Measurements from ENCODE around the gene CMSS1.

Gene CMSS1

DNA sequence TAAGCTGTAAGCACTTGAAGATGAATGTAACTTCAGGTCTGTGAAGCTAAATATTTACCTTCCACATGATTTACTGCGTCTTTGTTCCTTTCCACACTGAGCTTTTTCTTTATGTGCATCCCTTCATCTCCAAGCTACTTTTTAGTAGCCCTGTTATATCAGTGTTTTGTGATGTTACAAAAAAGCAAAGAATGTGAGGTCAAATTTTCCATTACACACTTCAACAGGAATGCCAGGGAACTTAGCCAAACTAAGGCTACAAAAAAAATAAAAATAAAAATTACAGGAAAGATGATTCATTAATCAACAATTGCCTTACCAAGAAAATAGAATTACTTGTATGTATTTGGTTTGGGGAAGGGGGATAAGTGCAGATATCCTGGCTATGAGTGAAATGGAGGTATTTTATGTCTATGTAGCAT is 223.7 kb downstream of the CMSS1 start:
- H3K4me1 Mint-ChIP-seq = peaks cover 58% of the 10 kb centered on the region
- H3K27ac Mint-ChIP-seq = peak overlapping the region; percentile 81 to 99 (median 97)
- H3K27me3 Mint-ChIP-seq (ENCODE audit: low read depth) = no peaks in the 10 kb centered on the region
- TF ChIP-seq, protein P1, sequence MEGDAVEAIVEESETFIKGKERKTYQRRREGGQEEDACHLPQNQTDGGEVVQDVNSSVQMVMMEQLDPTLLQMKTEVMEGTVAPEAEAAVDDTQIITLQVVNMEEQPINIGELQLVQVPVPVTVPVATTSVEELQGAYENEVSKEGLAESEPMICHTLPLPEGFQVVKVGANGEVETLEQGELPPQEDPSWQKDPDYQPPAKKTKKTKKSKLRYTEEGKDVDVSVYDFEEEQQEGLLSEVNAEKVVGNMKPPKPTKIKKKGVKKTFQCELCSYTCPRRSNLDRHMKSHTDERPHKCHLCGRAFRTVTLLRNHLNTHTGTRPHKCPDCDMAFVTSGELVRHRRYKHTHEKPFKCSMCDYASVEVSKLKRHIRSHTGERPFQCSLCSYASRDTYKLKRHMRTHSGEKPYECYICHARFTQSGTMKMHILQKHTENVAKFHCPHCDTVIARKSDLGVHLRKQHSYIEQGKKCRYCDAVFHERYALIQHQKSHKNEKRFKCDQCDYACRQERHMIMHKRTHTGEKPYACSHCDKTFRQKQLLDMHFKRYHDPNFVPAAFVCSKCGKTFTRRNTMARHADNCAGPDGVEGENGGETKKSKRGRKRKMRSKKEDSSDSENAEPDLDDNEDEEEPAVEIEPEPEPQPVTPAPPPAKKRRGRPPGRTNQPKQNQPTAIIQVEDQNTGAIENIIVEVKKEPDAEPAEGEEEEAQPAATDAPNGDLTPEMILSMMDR (IDR thresholded peaks at IDR 0.05; ENCODE audit: unreplicated experiment in 3 of 3) = no peak
- no peaks in the 10 kb centered on the region for H3K36me3 Mint-ChIP-seq (ENCODE audit: low read depth)
- H3K9me3 Mint-ChIP-seq = no peaks in the 10 kb centered on the region
- peak overlapping the region in 2 of 3 experiments; percentile 3 to 5 for H3K4me3 Mint-ChIP-seq

DNA sequence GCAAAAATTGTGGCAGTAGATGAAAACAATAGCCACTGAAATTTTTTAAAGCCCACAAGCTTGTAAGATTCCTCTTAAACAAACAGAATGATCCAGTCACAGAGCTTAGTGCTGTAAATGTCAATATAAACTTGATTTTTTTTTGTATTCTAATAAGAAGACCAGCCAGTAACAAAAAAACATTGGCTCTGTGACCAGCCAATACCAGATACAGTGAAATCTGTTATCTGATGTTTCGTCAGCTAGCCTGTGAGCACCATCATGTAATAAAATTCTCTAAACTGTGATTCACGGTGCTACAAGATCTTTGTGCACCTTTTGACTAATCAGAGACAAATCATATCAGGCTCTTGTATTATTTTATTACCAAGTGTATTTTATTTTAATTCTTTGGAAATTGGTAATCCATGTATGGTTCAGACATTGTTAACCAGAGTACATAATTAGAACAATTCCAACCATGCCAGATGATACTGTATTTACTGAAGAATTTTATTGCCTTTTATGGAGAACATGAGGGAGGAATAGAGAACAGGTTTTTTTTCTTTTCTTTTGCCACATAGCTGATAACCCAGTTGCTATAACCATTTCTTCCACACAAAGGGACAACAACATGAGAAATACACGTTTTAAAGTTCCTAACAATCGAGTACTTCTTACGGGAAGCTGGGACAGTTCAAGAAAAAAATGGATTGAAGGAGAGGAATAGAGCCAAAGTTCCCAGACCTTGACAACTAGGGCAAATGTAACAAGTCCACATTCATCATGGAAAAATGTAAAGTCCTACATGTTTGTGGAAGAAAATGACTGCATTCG is 224.7 kb downstream of the CMSS1 start:
- peaks cover 66% of the 10 kb centered on the region for H3K4me1 Mint-ChIP-seq
- H3K36me3 Mint-ChIP-seq (ENCODE audit: low read depth) = no peaks in the 10 kb centered on the region
- H3K27ac Mint-ChIP-seq = peak overlapping the region; percentile 81 to 99 (median 97)
- no peak overlapping the region for H3K4me3 Mint-ChIP-seq
- TF ChIP-seq, protein P1 (IDR thresholded peaks at IDR 0.05; ENCODE audit: unreplicated experiment in 3 of 3) = no peak
- no peaks in the 10 kb centered on the region for H3K27me3 Mint-ChIP-seq (ENCODE audit: low read depth)
- no peaks in the 10 kb centered on the region for H3K9me3 Mint-ChIP-seq

DNA sequence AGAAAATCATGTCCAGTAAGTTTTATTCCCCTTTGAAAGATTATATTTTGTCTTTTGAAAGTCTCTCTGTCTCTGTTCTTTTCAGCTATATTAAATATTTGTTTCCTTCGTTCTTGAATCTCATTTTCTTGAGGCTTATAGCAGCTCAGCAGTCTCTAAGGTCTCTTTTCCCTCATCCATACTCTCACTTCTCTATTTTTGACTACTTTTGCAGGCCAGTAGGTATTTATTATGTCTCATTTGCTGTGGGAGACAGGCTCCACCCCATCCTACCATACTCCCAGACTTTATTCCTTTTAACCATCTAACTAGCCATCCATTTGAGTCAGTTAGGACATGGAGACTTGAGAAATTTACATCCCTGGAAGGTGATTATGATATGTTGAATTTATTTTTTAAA is 225.6 kb downstream of the CMSS1 start:
- H3K4me1 Mint-ChIP-seq = peaks cover 71% of the 10 kb centered on the region
- no peaks in the 10 kb centered on the region for H3K9me3 Mint-ChIP-seq
- TF ChIP-seq, protein P1 (IDR thresholded peaks at IDR 0.05; ENCODE audit: unreplicated experiment in 3 of 3) = no peak
- no peaks in the 10 kb centered on the region for H3K27me3 Mint-ChIP-seq (ENCODE audit: low read depth)
- H3K36me3 Mint-ChIP-seq (ENCODE audit: low read depth) = no peaks in the 10 kb centered on the region
- H3K27ac Mint-ChIP-seq = peak overlapping the region; percentile 72 to 99 (median 79)
- no peak overlapping the region for H3K4me3 Mint-ChIP-seq

DNA sequence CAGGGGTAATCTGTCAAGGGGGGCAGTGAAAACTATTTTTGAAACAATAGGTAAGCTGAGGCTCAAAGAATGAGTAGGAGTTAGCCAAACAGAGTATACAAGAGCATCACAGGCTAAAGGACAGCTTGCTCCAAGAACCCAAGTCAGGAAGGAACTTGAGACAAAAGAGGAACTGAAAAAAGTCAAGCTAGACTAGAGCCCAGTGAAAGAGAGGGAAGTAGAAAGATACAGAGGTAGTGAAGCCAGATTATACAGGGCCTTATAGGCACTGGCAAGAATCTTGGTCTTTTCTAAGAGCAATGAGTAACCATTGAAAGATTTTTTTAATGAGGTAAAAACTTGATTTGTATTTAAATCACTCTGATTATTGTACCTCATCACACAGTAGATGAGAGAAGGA is 226.7 kb downstream of the CMSS1 start:
- peaks cover 72% of the 10 kb centered on the region for H3K4me1 Mint-ChIP-seq

DNA sequence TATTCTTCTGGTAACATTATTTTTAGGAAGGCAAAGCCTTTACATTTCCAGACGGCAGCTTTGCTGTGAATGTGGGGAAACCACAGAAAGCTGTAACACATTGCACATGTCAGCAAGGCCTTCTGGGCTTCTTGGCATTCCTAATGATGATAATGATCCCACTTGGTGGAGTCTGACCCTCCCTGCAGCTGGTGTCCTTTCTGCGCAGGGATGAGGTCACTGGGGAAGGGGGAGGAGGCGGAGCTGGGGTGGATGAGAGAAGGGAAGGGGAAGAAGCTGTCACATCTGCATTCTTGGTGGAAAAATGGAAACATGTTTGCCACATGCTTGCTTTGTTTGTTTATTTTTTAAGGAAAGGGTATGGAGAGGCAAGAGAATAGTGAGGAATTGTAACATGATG is 228.0 kb downstream of the CMSS1 start:
- no peaks in the 10 kb centered on the region for H3K27me3 Mint-ChIP-seq (ENCODE audit: low read depth)
- peak overlapping the region; percentile 16 to 56 (median 24) for H3K27ac Mint-ChIP-seq
- H3K36me3 Mint-ChIP-seq (ENCODE audit: low read depth) = no peaks in the 10 kb centered on the region
- TF ChIP-seq, protein P1 (IDR thresholded peaks at IDR 0.05; ENCODE audit: unreplicated experiment in 3 of 3) = no peak
- H3K4me3 Mint-ChIP-seq = no peak overlapping the region
- peaks cover 61% of the 10 kb centered on the region for H3K4me1 Mint-ChIP-seq
- no peaks in the 10 kb centered on the region for H3K9me3 Mint-ChIP-seq

More for the DNA sequence above, 226.7 kb downstream of the CMSS1 start:
- peak overlapping the region in 2 of 3 experiments; percentile 36 to 56 for H3K27ac Mint-ChIP-seq
- H3K36me3 Mint-ChIP-seq (ENCODE audit: low read depth) = no peaks in the 10 kb centered on the region
- H3K9me3 Mint-ChIP-seq = no peaks in the 10 kb centered on the region
- H3K27me3 Mint-ChIP-seq (ENCODE audit: low read depth) = no peaks in the 10 kb centered on the region
- no peak overlapping the region for H3K4me3 Mint-ChIP-seq
- TF ChIP-seq, protein P1 (IDR thresholded peaks at IDR 0.05; ENCODE audit: unreplicated experiment in 3 of 3) = no peak

DNA sequence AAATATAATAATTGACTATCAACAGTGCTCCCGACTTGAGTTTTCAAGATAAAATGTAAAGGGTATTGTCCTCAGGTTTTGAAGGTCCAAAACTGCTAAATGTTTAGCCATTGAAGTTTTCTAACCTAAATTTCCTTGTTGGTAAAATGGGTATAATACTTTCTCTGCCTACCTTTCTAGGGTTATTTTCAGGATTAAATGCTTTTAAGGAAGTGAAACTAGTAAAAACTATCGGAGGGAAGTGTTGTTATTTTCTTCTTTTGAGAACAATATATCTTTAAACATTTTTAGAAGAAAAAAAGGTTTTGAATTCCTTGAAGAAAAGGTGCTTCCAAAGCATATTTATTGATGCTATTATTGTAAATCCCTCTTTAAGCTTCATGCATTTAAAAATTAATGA is 229.3 kb downstream of the CMSS1 start:
- H3K4me1 Mint-ChIP-seq = peaks cover 48% of the 10 kb centered on the region
- no peak overlapping the region for H3K4me3 Mint-ChIP-seq
- H3K27me3 Mint-ChIP-seq (ENCODE audit: low read depth) = no peaks in the 10 kb centered on the region
- peak overlapping the region in 2 of 3 experiments; percentile 65 to 75 for H3K27ac Mint-ChIP-seq
- H3K36me3 Mint-ChIP-seq (ENCODE audit: low read depth) = no peaks in the 10 kb centered on the region
- TF ChIP-seq, protein P1 (IDR thresholded peaks at IDR 0.05; ENCODE audit: unreplicated experiment in 3 of 3) = no peak
- no peaks in the 10 kb centered on the region for H3K9me3 Mint-ChIP-seq

All from nephron (organoid).